ENCODE data around the gene C3orf52. TPM values are rescaled to one million over a fixed set of nuclear protein-coding genes. Genes with fewer than 3 reads are reported as not detected.

Gene C3orf52
- total RNA-seq: 5.9 and 6.4 TPM in 2 replicates

GRCh38 chr3:112086076-112086854 is at the start of gene C3orf52:
Gene C3orf52, plus strand, starts transcription at chr3:112086389. Its CDS starts 19 bp downstream, at chr3:112086408.

GRCh38 chr3:112132975-112133448 is 46.8 kb downstream of the C3orf52 start, which contains the start of gene GCSAM:
Gene GCSAM, minus strand, starts transcription at chr3:112133248. Its CDS starts 128 bp downstream, at chr3:112133120.

Small RNAs within 50 kb of the gene (small RNA-seq; reads per million reads assigned to genes)
- not detected for gene MIR567

Other genes starting within 250 kb of the C3orf52 start
- gene PHLDB2, start 227.1 kb upstream of the C3orf52 start, total RNA-seq: 90.4 and 90.5 TPM in 2 replicates
- gene ABHD10, start 107.4 kb upstream of the C3orf52 start, total RNA-seq: 27.8 and 31.3 TPM in 2 replicates
- not detected in 2 replicates for gene TAGLN3, start 87.5 kb upstream of the C3orf52 start, total RNA-seq
- gene TMPRSS7, start 51.7 kb upstream of the C3orf52 start, total RNA-seq: not detected in 2 replicates
- not detected in 2 replicates for gene GCSAM, start 46.9 kb downstream of the C3orf52 start, total RNA-seq
- gene SLC9C1, start 207.8 kb downstream of the C3orf52 start, total RNA-seq: 0.10 and 0.33 TPM in 2 replicates
- 10.2 and 14.7 TPM in 2 replicates for gene CD200, start 246.8 kb downstream of the C3orf52 start, total RNA-seq

Data from vein endothelial cell (primary cell).